H54 (cell line): ENCODE measurements around the gene RPS21.

ENCODE experiments used
- DNase-seq: peaks from one replicate; pipeline ENCODE4 v3.0.0; 2011; ENCODE audit warnings: low spot score, mixed read lengths; ENCODE audit not compliant: insufficient read length
- FAIRE-seq: peaks from 3 replicates; lab custom pipeline; 2011; peaks lifted over from hg19 to GRCh38; lab: Jason Lieb, UNC
- POLR2A ChIP-seq: IDR thresholded peaks from 2 replicates; pipeline ENCODE4 v1.6.1; 2011; ENCODE audit warnings: low read depth, mild to moderate bottlenecking, low read length

Gene RPS21

GRCh38 chr20:62427172-62428001, 40.5 kb downstream of the RPS21 start, which contains the start of gene RBBP8NL:
Gene RBBP8NL, minus strand, starts transcription at chr20:62427539. Its CDS starts 7,892 bp downstream, at chr20:62419647.
- DNase-seq, result no peak
- no peak for TF ChIP-seq POLR2A
- no peak for FAIRE-seq

- no peak for TF ChIP-seq POLR2A
- FAIRE-seq (no peak), DNase-seq (no peak)
Measured at GRCh38 chr20:62428002-62428372, 41.1 kb downstream of the RPS21 start.

- no peak for FAIRE-seq
- TF ChIP-seq POLR2A, result no peak
Measured at GRCh38 chr20:62428396-62429295, 41.7 kb downstream of the RPS21 start.

GRCh38 chr20:62429455-62430310, 42.8 kb downstream of the RPS21 start:
- no peak for TF ChIP-seq POLR2A
- no peak for FAIRE-seq
- DNase-seq, result no peak

More at GRCh38 chr20:62428396-62429295, 41.7 kb downstream of the RPS21 start:
- DNase-seq, result no peak

- no peak for TF ChIP-seq POLR2A
- DNase-seq (no peak), FAIRE-seq (no peak)
Measured at GRCh38 chr20:62430311-62430853, 43.5 kb downstream of the RPS21 start.

- FAIRE-seq, result no peak
- no peak for TF ChIP-seq POLR2A
- no peak for DNase-seq
Measured at GRCh38 chr20:62430866-62431447, 44.1 kb downstream of the RPS21 start.

GRCh38 chr20:62433658-62434497, 47.0 kb downstream of the RPS21 start:
- no peak for TF ChIP-seq POLR2A
- FAIRE-seq (no peak), DNase-seq (no peak)

GRCh38 chr20:62436692-62437091, 49.8 kb downstream of the RPS21 start:
- DNase-seq, result no peak
- no peak for FAIRE-seq
- no peak for TF ChIP-seq POLR2A

- DNase-seq (no peak), FAIRE-seq (no peak)
- no peak for TF ChIP-seq POLR2A
Measured at GRCh38 chr20:62437496-62437895, 50.6 kb downstream of the RPS21 start.

GRCh38 chr20:62437927-62438326, 51.0 kb downstream of the RPS21 start:
- no peak for FAIRE-seq
- no peak for DNase-seq
- no peak for TF ChIP-seq POLR2A
